Mesendoderm (in vitro differentiated cells): ENCODE results near the gene ZNF318.

Experiments used
- DNase-seq: peaks from one replicate; pipeline ENCODE4 v3.0.0; 2013
- H2AK5ac ChIP-seq: 2 replicates; pipeline ENCODE4 v1.6.1; 2013; ENCODE audit warnings: low read length, inconsistent platforms
- H2BK120ac ChIP-seq: 2 replicates; pipeline ENCODE4 v1.6.1; 2013; ENCODE audit warnings: low read depth, mild to moderate bottlenecking, low read length, moderate library complexity, mixed read lengths
- H2BK15ac ChIP-seq: replicated peaks from 2 replicates; pipeline ENCODE4 v1.6.1; 2013; ENCODE audit warnings: low read depth, mild to moderate bottlenecking, moderate library complexity
- H2BK5ac ChIP-seq: 2 replicates; pipeline ENCODE4 v1.6.1; 2013; ENCODE audit warnings: low read length, inconsistent platforms
- H3K18ac ChIP-seq: 2 replicates; pipeline ENCODE4 v1.6.1; 2013; ENCODE audit warnings: mild to moderate bottlenecking, low read length, mixed read lengths
- H3K23ac ChIP-seq: one replicate; pipeline ENCODE4 v1.6.1; 2013; ENCODE audit warnings: low read length
- H3K27ac ChIP-seq: 2 replicates; pipeline ENCODE4 v1.5.1; 2013; ENCODE audit warnings: low read depth, mild to moderate bottlenecking, inconsistent platforms, low read length, moderate library complexity
- H3K27me3 ChIP-seq: 2 replicates; pipeline ENCODE4 v1.6.1; 2013; ENCODE audit warnings: low read length, control low read depth, mild to moderate bottlenecking, inconsistent platforms; ENCODE audit not compliant: insufficient read depth, poor library complexity
- H3K36me3 ChIP-seq: 2 replicates; pipeline ENCODE4 v1.6.1; 2013; ENCODE audit warnings: low read length, inconsistent platforms; ENCODE audit not compliant: control insufficient read depth, insufficient read depth
- H3K4ac ChIP-seq: one replicate; pipeline ENCODE4 v1.6.1; 2013; ENCODE audit warnings: low read depth, mild to moderate bottlenecking, low read length, moderate library complexity
- H3K4me1 ChIP-seq: 2 replicates; pipeline ENCODE4 v1.6.1; 2013; ENCODE audit warnings: low read depth, low read length, inconsistent platforms; ENCODE audit not compliant: control insufficient read depth
- H3K4me2 ChIP-seq: 2 replicates; pipeline ENCODE4 v1.6.1; 2013; ENCODE audit warnings: low read length
- H3K4me3 ChIP-seq: 2 replicates; pipeline ENCODE4 v1.5.1; 2013; ENCODE audit warnings: mild to moderate bottlenecking, low read length
- H3K56ac ChIP-seq: one replicate; pipeline ENCODE4 v1.6.1; 2013; ENCODE audit warnings: low read length
- H3K79me1 ChIP-seq: 2 replicates; pipeline ENCODE4 v1.6.1; 2013; ENCODE audit warnings: low read length, inconsistent platforms
- H3K79me2 ChIP-seq: 2 replicates; pipeline ENCODE4 v1.6.1; 2013; ENCODE audit warnings: mild to moderate bottlenecking, low read length; ENCODE audit not compliant: control insufficient read depth, insufficient read depth
- H3K9ac ChIP-seq: 2 replicates; pipeline ENCODE4 v1.6.1; 2013; ENCODE audit warnings: low read length, inconsistent platforms
- H4K5ac ChIP-seq: one replicate; pipeline ENCODE4 v1.6.1; 2013; ENCODE audit warnings: low read length
- H4K8ac ChIP-seq: one replicate; pipeline ENCODE4 v1.6.1; 2013; ENCODE audit warnings: low read depth, mild to moderate bottlenecking, control low read depth, low read length, moderate library complexity
- WGBS: extraction: QIAGEN DNeasy Blood & Tissue Kit; methylation state at CpG from one replicate; pipeline ENCODE4 v1.1.7; 2013; ENCODE audit warnings: low lambda C conversion rate, missing lambda C conversion rate; ENCODE audit not compliant: insufficient coverage; ENCODE audit errors: extremely low coverage; 5-methylcytosine and 5-hydroxymethylcytosine counted together

ZNF318 gene

GRCh38 chr6:43301081-43301870 lies 68.2 kb downstream of the ZNF318 start:
- H3K79me1 ChIP-seq, result no peaks in the 10 kb centered on the region
- no peak overlapping the region for H2BK15ac ChIP-seq
- WGBS, result no CpG with 5 or more reads among the region's 15 CpGs
- H3K4me3 ChIP-seq, result no peak overlapping the region
- no peaks in the 10 kb centered on the region for H3K36me3 ChIP-seq
- no peaks in the 10 kb centered on the region for H3K79me2 ChIP-seq
- H3K27ac ChIP-seq, result no peak overlapping the region
- no peak overlapping the region for H4K8ac ChIP-seq
- H3K27me3 ChIP-seq, result no peaks in the 10 kb centered on the region
- no peak overlapping the region for H3K9ac ChIP-seq
- no peak overlapping the region for H3K4me2 ChIP-seq
- no peaks in the 10 kb centered on the region for H3K4me1 ChIP-seq
- H4K5ac ChIP-seq, result no peak overlapping the region
- no peak overlapping the region for H2BK120ac ChIP-seq
- DNase-seq, result no peak
- no peak overlapping the region for H3K18ac ChIP-seq
- H3K23ac ChIP-seq, result no peak overlapping the region
- no peak overlapping the region for H2BK5ac ChIP-seq
- no peak overlapping the region for H3K56ac ChIP-seq
- no peak overlapping the region for H3K4ac ChIP-seq
- no peak overlapping the region for H2AK5ac ChIP-seq

DNA sequence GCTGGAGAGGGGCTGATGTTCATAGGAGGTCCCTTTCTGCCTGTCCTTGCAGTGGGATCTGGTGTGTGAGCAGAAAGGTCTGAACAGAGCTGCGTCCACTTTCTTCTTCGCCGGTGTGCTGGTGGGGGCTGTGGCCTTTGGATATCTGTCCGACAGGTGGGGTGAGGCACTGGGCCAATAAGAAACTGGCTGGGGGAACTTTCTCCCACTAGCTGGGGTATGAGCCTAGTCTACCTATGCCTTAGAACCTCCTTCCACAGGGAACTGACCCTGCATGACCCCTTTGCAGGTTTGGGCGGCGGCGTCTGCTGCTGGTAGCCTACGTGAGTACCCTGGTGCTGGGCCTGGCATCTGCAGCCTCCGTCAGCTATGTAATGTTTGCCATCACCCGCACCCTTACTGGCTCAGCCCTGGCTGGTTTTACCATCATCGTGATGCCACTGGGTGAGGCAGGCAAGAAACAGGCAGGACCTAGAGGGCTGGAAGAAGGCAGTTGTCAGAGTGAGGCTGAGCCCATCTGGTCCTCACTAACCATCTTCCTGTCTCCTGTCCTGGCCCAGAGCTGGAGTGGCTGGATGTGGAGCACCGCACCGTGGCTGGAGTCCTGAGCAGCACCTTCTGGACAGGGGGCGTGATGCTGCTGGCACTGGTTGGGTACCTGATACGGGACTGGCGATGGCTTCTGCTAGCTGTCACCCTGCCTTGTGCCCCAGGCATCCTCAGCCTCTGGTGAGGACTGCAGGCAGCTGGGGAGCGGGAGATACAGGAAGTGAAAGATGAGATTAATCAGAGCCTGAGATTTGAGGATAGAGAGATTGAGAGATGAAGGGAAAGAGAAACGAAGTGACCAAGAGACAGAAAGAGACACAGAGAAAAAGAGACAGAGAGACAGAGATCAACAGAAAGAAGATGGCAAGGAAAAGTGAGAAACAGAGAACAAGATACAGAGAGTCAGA lies 69.8 kb downstream of the ZNF318 start:
- Histone ChIP-seq H3K56ac (no peak overlapping the region), H3K79me2 (no peaks in the 10 kb centered on the region), H3K4me1 (no peaks in the 10 kb centered on the region), H3K18ac (no peak overlapping the region), H3K4me2 (no peak overlapping the region), H2AK5ac (no peak overlapping the region), H3K4ac (no peak overlapping the region), H4K5ac (no peak overlapping the region), H3K27ac (no peak overlapping the region), H3K36me3 (no peaks in the 10 kb centered on the region), H2BK120ac (no peak overlapping the region), H3K9ac (no peak overlapping the region), H3K23ac (no peak overlapping the region), H3K27me3 (no peaks in the 10 kb centered on the region), H4K8ac (no peak overlapping the region), H2BK15ac (no peak overlapping the region), H2BK5ac (no peak overlapping the region), H3K79me1 (no peaks in the 10 kb centered on the region), H3K4me3 (no peak overlapping the region)
- no peak for DNase-seq
- 100% methylated on average over 1 of the region's 18 CpGs for WGBS

- Histone ChIP-seq H3K56ac (no peak overlapping the region), H2BK5ac (no peak overlapping the region), H4K8ac (no peak overlapping the region), H2BK120ac (no peak overlapping the region), H3K23ac (no peak overlapping the region), H3K79me1 (no peaks in the 10 kb centered on the region), H3K4ac (no peak overlapping the region), H3K4me2 (no peak overlapping the region), H3K36me3 (no peaks in the 10 kb centered on the region), H2BK15ac (no peak overlapping the region), H3K4me3 (no peak overlapping the region), H3K27me3 (no peaks in the 10 kb centered on the region), H3K18ac (no peak overlapping the region), H3K9ac (no peak overlapping the region), H3K27ac (no peak overlapping the region), H4K5ac (no peak overlapping the region), H2AK5ac (no peak overlapping the region), H3K79me2 (no peaks in the 10 kb centered on the region), H3K4me1 (no peaks in the 10 kb centered on the region)
- no CpG with 5 or more reads among the region's 12 CpGs for WGBS
- DNase-seq, result no peak
Observed at GRCh38 chr6:43298565-43299337, 70.7 kb downstream of the ZNF318 start.

GRCh38 chr6:43297644-43298564 lies 71.5 kb downstream of the ZNF318 start, which contains the start of gene SLC22A7:
SLC22A7 (plus strand) TSS chr6:43298260; CDS start chr6:43298359, 99 bp downstream.
- Histone ChIP-seq H3K56ac (no peak within 1 kb of the TSS), H3K27ac (no peak within 1 kb of the TSS)

More at GRCh38 chr6:43297644-43298564, 71.5 kb downstream of the ZNF318 start, which contains the start of gene SLC22A7:
- Histone ChIP-seq H4K8ac (no peak within 1 kb of the TSS), H3K23ac (no peak within 1 kb of the TSS), H3K79me2 (no peaks in the 10 kb centered on the region), H2BK120ac (no peak within 1 kb of the TSS), H3K18ac (no peak within 1 kb of the TSS), H3K79me1 (no peaks in the 10 kb centered on the region), H3K27me3 (no peaks in the 10 kb centered on the region), H4K5ac (no peak within 1 kb of the TSS), H3K9ac (no peak within 1 kb of the TSS), H2BK15ac (no peak within 1 kb of the TSS), H3K4ac (no peak within 1 kb of the TSS), H2AK5ac (no peak within 1 kb of the TSS), H3K36me3 (no peaks in the 10 kb centered on the region), H2BK5ac (no peak within 1 kb of the TSS), H3K4me3 (no peak within 1 kb of the TSS), H3K4me2 (no peak within 1 kb of the TSS), H3K4me1 (no peaks in the 10 kb centered on the region)
- no peak for DNase-seq
- WGBS, result no CpG with 5 or more reads among the region's 10 CpGs
